ENCODE data around the gene SOX1. TPM values are rescaled to one million over a fixed set of nuclear protein-coding genes. Genes with fewer than 3 reads are reported as not detected.
A peak's percentile ranks its signal among the peaks of the same experiment; 100 is the strongest.

The SOX1 gene
- total RNA-seq, 1 donor from 2014 or later = not detected

GRCh38 chr13:112059457-112060281 lies 7.3 kb upstream of the SOX1 start:
- ATAC-seq = no peak

GRCh38 chr13:112060282-112060830 lies 6.6 kb upstream of the SOX1 start:
- no peak for ATAC-seq

GRCh38 chr13:112060899-112061366 lies 6.0 kb upstream of the SOX1 start:
- no peak for ATAC-seq

GRCh38 chr13:112061367-112062061 lies 5.4 kb upstream of the SOX1 start:
- ATAC-seq = no peak

GRCh38 chr13:112062072-112062567 lies 4.8 kb upstream of the SOX1 start:
- ATAC-seq = no peak

- no peak for ATAC-seq
These were observed 4.1 kb upstream of the SOX1 start for GRCh38 chr13:112062571-112063570.

- ATAC-seq = no peak
These were observed 3.1 kb upstream of the SOX1 start for GRCh38 chr13:112063807-112064206.

- ATAC-seq = no peak
These were observed 2.7 kb upstream of the SOX1 start for GRCh38 chr13:112064222-112064621.

GRCh38 chr13:112065521-112065866 lies 1.5 kb upstream of the SOX1 start:
- no peak for ATAC-seq

- ATAC-seq = no peak
These were observed 904 bp upstream of the SOX1 start for GRCh38 chr13:112065867-112066623.

GRCh38 chr13:112066624-112067004 lies 335 bp upstream of the SOX1 start:
- ATAC-seq = peak; percentile 53

GRCh38 chr13:112067871-112068539 lies 1.1 kb downstream of the SOX1 start:
- no peak for ATAC-seq

- ATAC-seq = no peak
These were observed 1.7 kb downstream of the SOX1 start for GRCh38 chr13:112068540-112069060.

GRCh38 chr13:112069061-112069844 lies 2.3 kb downstream of the SOX1 start:
- no peak for ATAC-seq

- ATAC-seq = no peak
These were observed 2.9 kb downstream of the SOX1 start for GRCh38 chr13:112069845-112070251.

GRCh38 chr13:112071102-112071722 lies 4.3 kb downstream of the SOX1 start:
- ATAC-seq = no peak

GRCh38 chr13:112071723-112072533 lies 5.0 kb downstream of the SOX1 start:
- no peak for ATAC-seq

GRCh38 chr13:112072534-112073244 lies 5.7 kb downstream of the SOX1 start:
- peak; percentile 8 for ATAC-seq
